HepG2 (cell line): ENCODE measurements around the gene PTGR3. TPM values are rescaled to one million over a fixed set of nuclear protein-coding genes. Genes with fewer than 3 reads are reported as not detected.

ENCODE experiments used
- ATAC-seq: fragments of 200-7000 bp; cut with Tn5 transposase; 3 replicates; pipeline ENCODE4 v1.9.1; 2020; ENCODE audit warnings: mild to moderate bottlenecking, moderate library complexity
- BruUV-seq: library from RNA; stranded (reverse); fragments of 400-500 nt; replicated peaks from 2 replicates; lab custom pipeline; 2021; lab: Mats Ljungman, UMichigan
- CTCF ChIA-PET: fragments of 300-600 bp; formaldehyde crosslinking; extraction: SDS; loops from one replicate; lab custom pipeline; 2021; ENCODE audit warnings: low total read pairs, inconsistent platforms, low intra/inter-chr PET ratio; lab: Yijun Ruan, JAX
- POLR2A ChIA-PET: fragments of 350-600 bp; sonication (Branson Sonifier 250); formaldehyde crosslinking; loops from one replicate; lab custom pipeline; 2020; ENCODE audit warnings: antibody characterized with exemption, inconsistent platforms; lab: Yijun Ruan, JAX
- DNase-seq: peaks from one replicate; pipeline ENCODE4 v3.0.0-alpha.2; 2015; ENCODE audit warnings: low spot score
- FAIRE-seq: peaks from 3 replicates; lab custom pipeline; 2011; peaks lifted over from hg19 to GRCh38; lab: Jason Lieb, UNC
- H2AFZ ChIP-seq: one replicate; pipeline ENCODE4 v1.6.1; 2011; ENCODE audit warnings: low read length, inconsistent platforms
- H3K27ac ChIP-seq: fragments of 300-600 bp; 3 replicates; pipeline ENCODE4 v1.8.0; 2011; ENCODE audit warnings: mixed run types, mild to moderate bottlenecking, mixed read lengths, low read length, inconsistent platforms; ENCODE audit not compliant: insufficient read depth; ENCODE audit errors: extremely low read length
- H3K27me3 ChIP-seq, 2 experiments: fragments of 200-600 bp in 1 of 2; 2 replicates in 1 of 2; 3 replicates in 1 of 2; pipeline versions ENCODE4 v1.6.0 to v1.8.0; 2011; ENCODE audit warnings: low read length in 2 of 2, mild to moderate bottlenecking in 2 of 2, moderate library complexity in 2 of 2, inconsistent platforms in 1 of 2; ENCODE audit not compliant: insufficient read depth in 2 of 2, control insufficient read depth in 1 of 2
- H3K36me3 ChIP-seq, 2 experiments: fragments of 200-600 bp in 1 of 2; replicated peaks in 1 of 2; 2 replicates in 1 of 2; 3 replicates in 1 of 2; pipeline versions ENCODE4 v1.5.1 to v1.8.0; 2011; ENCODE audit warnings: low read length in 2 of 2, inconsistent platforms in 1 of 2; ENCODE audit not compliant: insufficient read depth in 2 of 2, control insufficient read depth in 1 of 2
- H3K4me1 ChIP-seq: 2 replicates; pipeline ENCODE4 v1.5.1; 2012; ENCODE audit warnings: low read length, inconsistent platforms; ENCODE audit not compliant: insufficient read depth
- H3K4me2 ChIP-seq: 2 replicates; pipeline ENCODE4 v1.6.0; 2011; ENCODE audit warnings: low read depth, low read length, inconsistent platforms
- H3K4me3 ChIP-seq, 3 experiments: fragments of 200-600 bp in 1 of 3; sonication (generic), shearing (Covaris generic) in 1 of 3; replicated peaks in 1 of 3; 2 replicates each; pipeline ENCODE4 v1.5.1; 2011 to 2016; ENCODE audit warnings: low read length in 3 of 3, inconsistent platforms in 2 of 3, low read depth in 2 of 3, mild to moderate bottlenecking in 2 of 3, control low read depth in 1 of 3, mixed read lengths in 1 of 3; ENCODE audit not compliant: insufficient read depth in 1 of 3
- H3K79me2 ChIP-seq: one replicate; pipeline ENCODE4 v1.6.1; 2011; ENCODE audit warnings: low read length, inconsistent platforms; ENCODE audit not compliant: insufficient read depth
- H3K9ac ChIP-seq: 2 replicates; pipeline ENCODE4 v1.6.0; 2011; ENCODE audit warnings: mild to moderate bottlenecking, low read depth, low read length, inconsistent platforms; ENCODE audit not compliant: insufficient read depth
- H3K9me3 ChIP-seq: 2 replicates; pipeline ENCODE4 v1.5.1; 2012; ENCODE audit warnings: mild to moderate bottlenecking, low read length
- H4K20me1 ChIP-seq: 2 replicates; pipeline ENCODE4 v1.6.0; 2011; ENCODE audit warnings: inconsistent platforms, mild to moderate bottlenecking, low read length, moderate library complexity; ENCODE audit not compliant: insufficient read depth
- ARNT ChIP-seq: fragments of 450-650 bp; IDR thresholded peaks from 2 replicates; pipeline ENCODE4 v1.6.1; 2017
- CEBPB ChIP-seq: IDR thresholded peaks from 2 replicates; pipeline ENCODE4 v1.6.1; 2011; ENCODE audit warnings: low read depth, low read length, improper control_type of control experiment, borderline replicate concordance
- DZIP1 ChIP-seq: sonication (generic); formaldehyde crosslinking; IDR thresholded peaks from 2 replicates; pipeline ENCODE4 v1.5.0; 2020; ENCODE audit warnings: mild to moderate bottlenecking, missing genetic modification reagents
- ZBTB38 ChIP-seq: sonication (generic); formaldehyde crosslinking; IDR thresholded peaks from 2 replicates; pipeline ENCODE4 v1.5.1; 2020; ENCODE audit warnings: mild to moderate bottlenecking, missing genetic modification reagents
- ZNF687 ChIP-seq: sonication (generic); formaldehyde crosslinking; IDR thresholded peaks from 2 replicates; pipeline ENCODE4 v1.5.1; 2020; ENCODE audit warnings: mild to moderate bottlenecking, missing genetic modification reagents, moderate library complexity
- WGBS: methylation state at CpG from one replicate; pipeline ENCODE4 v1.1.6; 2017; ENCODE audit warnings: low lambda C conversion rate; 5-methylcytosine and 5-hydroxymethylcytosine counted together
- in situ Hi-C: cut with HindIII; loops from 2 replicates; pipeline ENCODE4 v1.10.0; 2017; ENCODE audit warnings: low pct_unique_long_range_greater_than_20kb; ENCODE audit not compliant: extremely low pct_ligation_motif_present
- intact Hi-C: fragments of 100-400 bp; cut with micrococcal nuclease; formaldehyde crosslinking; loops from one replicate; pipeline ENCODE4 v1.10.0; 2022; ENCODE audit not compliant: unreplicated experiment
- polyA plus RNA-seq, 8 experiments: library from polyadenylated mRNA; depleted of rRNA in 3 of 8; stranded (reverse) in 7 of 8; unstranded in 1 of 8; fragments of >200 nt; fragmentation: Illumina TruSeq in 4 of 8; extraction: Trizol in 4 of 8; gene quantifications; 2 replicates each; pipeline versions ENCODE4 v1.2.1 to v1.2.3, GENCODE V29; 2011 to 2016; ENCODE audit warnings: low read depth in 4 of 8, missing spikeins in 1 of 8, mixed read lengths in 1 of 8; ENCODE audit not compliant: insufficient read depth in 1 of 8
- total RNA-seq, 5 experiments: library from RNA; depleted of rRNA; stranded (reverse); fragments of >200 nt; fragmentation: Illumina TruSeq; extraction: Trizol; gene quantifications; 2 replicates each; pipeline ENCODE4 v1.2.3, GENCODE V29; 2016; ENCODE audit warnings: low read depth in 1 of 5

The PTGR3 gene
- total and polyA plus RNA-seq, 2 of the 13 experiments (the other 11 are each of a cell fraction or from before 2014, with no cell fraction given), result 11.5 to 25.3 TPM

- H2AFZ ChIP-seq, result no peak overlapping the region
- no peak for FAIRE-seq
- peak overlapping the region; percentile 58 for H3K4me2 ChIP-seq
- WGBS, result 90% methylated on average over 10 of the region's 10 CpGs
- DNase-seq, result no peak
- H4K20me1 ChIP-seq, result no peaks in the 10 kb centered on the region
- peak overlapping the region in 2 of 3 experiments; percentile 44 to 50; a peak in 2 of 6 replicates for H3K4me3 ChIP-seq
- H3K9ac ChIP-seq, result peak overlapping the region; percentile 42
- TF ChIP-seq ZBTB38, result peak; percentile 54; the same call in 1 of the 2 replicates
- no peak for TF ChIP-seq DZIP1
- TF ChIP-seq ARNT, result no peak
- peak; percentile 22; the same call in 1 of the 2 replicates for TF ChIP-seq ZNF687
- peak; percentile 35; the same call in 1 of the 2 replicates for TF ChIP-seq CEBPB
- intact Hi-C loops, result no loop called here
- H3K27me3 ChIP-seq, result no peaks in the 10 kb centered on the region
- peaks cover 18% of the 10 kb centered on the region for H3K4me1 ChIP-seq
- H3K9me3 ChIP-seq, result no peaks in the 10 kb centered on the region
- no TSS peak for BruUV-seq
- H3K27ac ChIP-seq, result no peak overlapping the region
- ATAC-seq, result peak; percentile 22; the same call in 1 of the 3 replicates
- POLR2A ChIA-PET, result no interaction called here
- H3K36me3 ChIP-seq, result no peaks in the 10 kb centered on the region
- in situ Hi-C loops, result no loop called here
- H3K79me2 ChIP-seq, result peaks cover 5% of the 10 kb centered on the region
- CTCF ChIA-PET, result no interaction called here
Measured at GRCh38 chr18:75246721-75247610, 38.0 kb upstream of the PTGR3 start.
